CD14-positive monocyte (primary cell): Measurements from ENCODE around the gene SLC35F3. TPM values are rescaled to one million over a fixed set of nuclear protein-coding genes. Genes with fewer than 3 reads are reported as not detected.

ENCODE experiments used
- DNase-seq, 3 donors: peaks; one replicate each; pipeline ENCODE4 v3.0.0-alpha.2; 2011 to 2022
- H2AFZ ChIP-seq: 2 replicates; pipeline ENCODE4 v1.6.0; 2012; ENCODE audit warnings: mild to moderate bottlenecking, low read depth, low read length, inconsistent platforms; ENCODE audit not compliant: insufficient read depth, poor library complexity, severe bottlenecking
- H3K27ac ChIP-seq, 2 donors: 1 replicate in 1 of 2; 2 replicates in 1 of 2; pipeline ENCODE4 v1.5.1; 2012 to 2013; ENCODE audit warnings: low read length in 2 of 2, control low read depth in 1 of 2, inconsistent platforms in 1 of 2, low read depth in 1 of 2, mild to moderate bottlenecking in 1 of 2
- H3K27me3 ChIP-seq, 2 donors: one replicate each; pipeline versions ENCODE4 v1.6.0 to v1.6.1; 2011 to 2013; ENCODE audit warnings: low read length in 2 of 2; ENCODE audit not compliant: control insufficient read depth in 2 of 2, insufficient read depth in 2 of 2
- H3K36me3 ChIP-seq, 2 donors: replicated peaks in 1 of 2; 1 replicate in 1 of 2; 2 replicates in 1 of 2; pipeline versions ENCODE4 v1.5.1 to v1.6.1; 2012 to 2013; ENCODE audit warnings: low read length in 2 of 2, control low read depth in 1 of 2, inconsistent platforms in 1 of 2, mild to moderate bottlenecking in 1 of 2; ENCODE audit not compliant: insufficient read depth in 2 of 2, control insufficient read depth in 1 of 2
- H3K4me1 ChIP-seq, 2 donors: 1 replicate in 1 of 2; 2 replicates in 1 of 2; pipeline versions ENCODE4 v1.5.1 to v1.6.1; 2012 to 2013; ENCODE audit warnings: low read length in 2 of 2, control low read depth in 1 of 2, inconsistent platforms in 1 of 2, mild to moderate bottlenecking in 1 of 2, moderate library complexity in 1 of 2; ENCODE audit not compliant: insufficient read depth in 2 of 2, control insufficient read depth in 1 of 2
- H3K4me2 ChIP-seq: replicated peaks from 2 replicates; pipeline ENCODE3; 2012; ENCODE audit warnings: low read length, moderate library complexity, mild to moderate bottlenecking; ENCODE audit not compliant: poor library complexity, severe bottlenecking; ENCODE audit errors: extremely low read depth
- H3K4me3 ChIP-seq, 3 experiments: fragments of 200-600 bp in 1 of 3; sonication (generic) in 1 of 3; replicated peaks in 1 of 3; 1 replicate in 2 of 3; 2 replicates in 1 of 3; pipeline ENCODE4 v1.5.1; 2011 to 2013; ENCODE audit warnings: low read length in 3 of 3, mild to moderate bottlenecking in 3 of 3, control low read depth in 2 of 3, low read depth in 2 of 3, inconsistent platforms in 1 of 3, moderate library complexity in 1 of 3
- H3K79me2 ChIP-seq: 2 replicates; pipeline ENCODE4 v1.6.0; 2012; ENCODE audit warnings: mild to moderate bottlenecking, control low read depth, inconsistent platforms, low read length, moderate library complexity; ENCODE audit not compliant: insufficient read depth
- H3K9ac ChIP-seq: 2 replicates; pipeline ENCODE4 v1.6.0; 2017; ENCODE audit warnings: low read length, mild to moderate bottlenecking; ENCODE audit not compliant: insufficient read depth, poor library complexity, severe bottlenecking
- H3K9me3 ChIP-seq, 2 donors: replicated peaks in 1 of 2; 1 replicate in 1 of 2; 2 replicates in 1 of 2; pipeline versions ENCODE4 v1.5.1 to v1.6.1; 2012 to 2013; ENCODE audit warnings: low read length in 2 of 2, control low read depth in 1 of 2; ENCODE audit not compliant: control insufficient read depth in 1 of 2, insufficient read depth in 1 of 2
- H4K20me1 ChIP-seq: 2 replicates; pipeline ENCODE4 v1.6.0; 2012; ENCODE audit warnings: mild to moderate bottlenecking, low read length, control low read depth, moderate library complexity; ENCODE audit not compliant: insufficient read depth
- H3K27ac Mint-ChIP-seq, 7 donors: one replicate each; pipeline ENCODE4 v1.8.0; 2020; ENCODE audit warnings: mild to moderate bottlenecking in 7 of 7, mixed read lengths in 7 of 7, moderate library complexity in 6 of 7, inconsistent platforms in 2 of 7
- H3K27me3 Mint-ChIP-seq, 3 donors: one replicate each; pipeline ENCODE4 v1.8.0; 2021 to 2022; ENCODE audit warnings: low read depth in 3 of 3, mild to moderate bottlenecking in 3 of 3, mixed read lengths in 3 of 3, moderate library complexity in 3 of 3, inconsistent platforms in 1 of 3
- H3K36me3 Mint-ChIP-seq, 2 donors: one replicate each; pipeline ENCODE4 v1.8.0; 2020; ENCODE audit warnings: mixed read lengths in 2 of 2, inconsistent platforms in 1 of 2, mild to moderate bottlenecking in 1 of 2
- H3K4me1 Mint-ChIP-seq: one replicate; pipeline ENCODE4 v1.8.0; 2020; ENCODE audit warnings: mild to moderate bottlenecking, mixed read lengths
- H3K4me3 Mint-ChIP-seq, 2 donors: one replicate each; pipeline ENCODE4 v1.8.0; 2020; ENCODE audit warnings: mild to moderate bottlenecking in 2 of 2, mixed read lengths in 2 of 2, moderate library complexity in 1 of 2
- H3K9me3 Mint-ChIP-seq, 7 donors: one replicate each; pipeline ENCODE4 v1.8.0; 2020 to 2022; ENCODE audit warnings: mixed read lengths in 7 of 7, mild to moderate bottlenecking in 6 of 7, moderate library complexity in 6 of 7, inconsistent platforms in 2 of 7
- CTCF ChIP-seq: fragments of 200-600 bp; IDR thresholded peaks from one replicate; pipeline ENCODE4 v1.8.0; 2022; ENCODE audit warnings: antibody characterized with exemption, mild to moderate bottlenecking
- WGBS: methylation state at CpG from one replicate; pipeline ENCODE4 v1.1.5; 2013; ENCODE audit warnings: missing lambda C conversion rate; ENCODE audit not compliant: insufficient coverage; 5-methylcytosine and 5-hydroxymethylcytosine counted together
- intact Hi-C, 2 donors: fragments of 100-400 bp; cut with micrococcal nuclease; formaldehyde crosslinking; loops; one replicate each; pipeline versions ENCODE4 v1.15.0 to v1.15.1; 2023
- polyA plus RNA-seq, 3 donors: library from polyadenylated mRNA; depleted of rRNA in 1 of 3; unstranded in 2 of 3; stranded (reverse) in 1 of 3; fragments of 300-500 nt in 2 of 3; fragments of >200 nt in 1 of 3; fragmentation: Illumina TruSeq in 2 of 3; gene quantifications; 1 replicate in 2 of 3; 2 replicates in 1 of 3; pipeline ENCODE4 v1.2.3, GENCODE V29; 2012 to 2021

SLC35F3 gene
- polyA plus RNA-seq, 3 donors: 0.17 to 0.78 TPM; not detected in 1

GRCh38 chr1:234188454-234188792 lies 283.9 kb downstream of the SLC35F3 start:
- 50% methylated on average over 3 of the region's 3 CpGs for WGBS
- Histone ChIP-seq H3K9me3 (no peaks in the 10 kb centered on the region), H3K36me3 (no peaks in the 10 kb centered on the region), H3K4me3 (no peak overlapping the region), H2AFZ (no peak overlapping the region), H3K9ac (no peak overlapping the region), H3K27me3 (no peaks in the 10 kb centered on the region), H3K4me1 (no peaks in the 10 kb centered on the region), H4K20me1 (no peaks in the 10 kb centered on the region), H3K27ac (no peak overlapping the region), H3K4me2 (no peak overlapping the region), H3K79me2 (no peaks in the 10 kb centered on the region)
- Mint-ChIP-seq H3K9me3 (peaks cover 4 to 14% (median 7%) of the 10 kb centered on the region in 7 donors), H3K4me3 (no peak overlapping the region), H3K36me3 (no peaks in the 10 kb centered on the region), H3K27ac (no peak overlapping the region), H3K27me3 (peaks cover 0 to 5% (median 2%) of the 10 kb centered on the region in 3 donors), H3K4me1 (no peaks in the 10 kb centered on the region)
- TF ChIP-seq CTCF: no peak
- no peak for DNase-seq
- intact Hi-C loops: no loop called here

- no peak overlapping the region for H3K9ac ChIP-seq
- no peak overlapping the region for H3K4me3 ChIP-seq
- no peaks in the 10 kb centered on the region for H4K20me1 ChIP-seq
- H3K4me1 ChIP-seq: no peaks in the 10 kb centered on the region
- H2AFZ ChIP-seq: no peak overlapping the region
- H3K36me3 ChIP-seq: no peaks in the 10 kb centered on the region
- Mint-ChIP-seq H3K4me1 (peaks cover 2% of the 10 kb centered on the region), H3K4me3 (no peak overlapping the region), H3K27ac (no peak overlapping the region), H3K27me3 (peaks cover 2 to 17% (median 4%) of the 10 kb centered on the region in 3 donors), H3K36me3 (no peaks in the 10 kb centered on the region), H3K9me3 (peaks cover 0 to 7% (median 4%) of the 10 kb centered on the region in 7 donors)
- no peak for TF ChIP-seq CTCF
- H3K4me2 ChIP-seq: no peak overlapping the region
- intact Hi-C loops: no loop called here
- DNase-seq: no peak
- no peaks in the 10 kb centered on the region for H3K9me3 ChIP-seq
- no peaks in the 10 kb centered on the region for H3K27me3 ChIP-seq
- H3K27ac ChIP-seq: no peak overlapping the region
- no peaks in the 10 kb centered on the region for H3K79me2 ChIP-seq
Observed at GRCh38 chr1:234197839-234198238, 293.4 kb downstream of the SLC35F3 start.
